ENCODE results near the gene NAB1. TPM values are rescaled to one million over a fixed set of nuclear protein-coding genes. Genes with fewer than 3 reads are reported as not detected.
"Not testable (repeated sequence)": the region's sequence is repeated elsewhere in the genome, so short reads cannot be mapped to it uniquely, and the experiment has no call there.

Gene NAB1
- 10 to 100 TPM; 45.3 to 74.8 (median 63.0) TPM for polyA plus RNA-seq (ENCODE audit: insufficient read length in 10 of 10)
- long read RNA-seq, donor 1 = 0 reads
- long read RNA-seq, donor 2, partial matches to known transcripts = 0 of 2 reads
- long read RNA-seq, donor 2, other reads (novel, unspliced or antisense) = 0 of 2 reads
- long read RNA-seq, donor 3 = 0 reads
- long read RNA-seq, donor 4, partial matches to known transcripts = 0 of 1 reads
- long read RNA-seq, donor 4, other reads (novel, unspliced or antisense) = 0 of 1 reads
- long read RNA-seq, donor 5, partial matches to known transcripts = 0 of 2 reads
- long read RNA-seq, donor 5, other reads (novel, unspliced or antisense) = 0 of 2 reads
- long read RNA-seq, donor 6, partial matches to known transcripts = 0 of 1 reads
- long read RNA-seq, donor 6, other reads (novel, unspliced or antisense) = 0 of 1 reads
- long read RNA-seq, donor 7, partial matches to known transcripts = 0 of 2 reads
- long read RNA-seq, donor 7, other reads (novel, unspliced or antisense) = 0 of 2 reads
- long read RNA-seq, donor 8, partial matches to known transcripts = 0 of 3 reads
- long read RNA-seq, donor 8, other reads (novel, unspliced or antisense) = 0 of 3 reads
- long read RNA-seq, donor 9 = 0 reads

DNA sequence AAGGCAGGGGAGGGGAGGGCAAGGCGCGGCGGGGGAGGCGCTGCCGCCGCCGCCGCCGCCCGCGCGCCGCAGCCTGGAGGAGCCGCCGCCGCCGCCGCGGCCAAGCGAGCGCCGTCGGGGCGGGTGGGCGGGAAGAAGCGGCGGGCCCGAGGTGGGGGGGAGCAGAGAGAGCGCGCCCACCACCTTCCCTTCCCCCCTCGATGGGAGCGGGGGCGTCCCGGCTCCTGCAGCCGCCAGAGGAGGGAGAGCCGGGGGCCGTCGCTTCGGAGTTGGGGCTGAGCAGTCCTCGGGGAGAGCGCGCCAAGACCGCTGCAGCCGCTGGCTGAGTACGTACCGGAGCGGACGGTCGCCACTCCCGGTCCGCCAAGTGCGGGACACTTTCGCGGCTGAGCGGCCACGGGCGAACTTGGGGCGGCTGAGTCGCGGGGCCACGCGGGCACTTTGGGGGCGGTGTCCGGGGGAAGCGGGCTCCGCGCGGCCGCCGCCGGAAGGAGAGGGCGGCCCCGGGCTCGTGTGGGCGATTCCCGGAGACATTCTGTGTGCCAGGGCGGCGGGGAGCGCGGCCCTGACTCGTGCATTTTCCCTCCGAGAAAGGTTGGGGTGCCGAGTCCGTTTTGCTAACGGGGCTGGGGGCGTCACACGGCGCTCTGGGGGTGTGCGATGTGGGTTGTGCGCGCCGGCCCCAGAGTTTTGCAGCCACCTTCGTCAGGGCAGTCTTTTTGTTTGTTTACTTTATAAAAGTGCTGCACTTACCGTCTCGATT is at the start of gene NAB1:
TSS of gene NAB1 (plus strand) at position 49 of the 763 bp plus-strand sequence. CDS start 10,094 bp downstream, outside the sequence.
- peak in 2 of 3 donors; percentile 68 to 91 for DNase-seq

DNA sequence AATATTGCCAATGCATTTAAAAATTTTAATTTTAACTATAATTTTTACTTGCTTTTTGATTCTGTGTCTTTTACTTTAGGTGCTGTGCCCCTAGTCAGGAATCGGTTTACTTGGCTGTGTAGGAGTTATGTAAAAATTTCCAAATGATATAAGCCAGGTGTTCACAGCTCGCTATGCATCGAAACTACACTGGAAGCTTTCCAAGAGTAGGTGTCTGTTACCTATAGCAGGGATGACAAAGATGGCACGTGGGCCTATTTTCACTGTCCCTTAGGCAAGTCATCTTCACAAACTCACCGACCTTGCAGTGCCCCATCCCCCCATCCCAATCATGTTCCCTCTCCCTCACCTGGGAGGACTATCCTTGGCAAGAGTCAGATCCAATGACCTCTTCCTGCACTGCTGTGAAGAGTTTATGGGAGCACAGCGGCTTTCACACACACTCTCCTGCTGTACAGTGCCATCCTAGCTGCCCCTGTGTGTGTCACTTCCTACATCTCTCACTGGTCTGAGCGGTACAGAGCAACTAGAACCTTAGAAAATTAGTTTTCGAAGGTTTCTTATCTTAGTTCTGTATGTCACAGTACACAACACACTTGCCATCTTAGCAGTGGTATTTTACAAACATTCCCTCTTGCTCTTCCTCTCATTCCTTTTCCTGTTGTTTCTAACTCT is 49.2 kb upstream of the NAB1 start:
- no peak for DNase-seq

- DNase-seq = no peak
These were observed 48.4 kb upstream of the NAB1 start for GRCh38 chr2:190600293-190601103.

GRCh38 chr2:190603374-190603773 is 45.5 kb upstream of the NAB1 start:
- DNase-seq = no peak

GRCh38 chr2:190607014-190607597 is 41.8 kb upstream of the NAB1 start:
- DNase-seq = peak in 1 of 3 donors; percentile 49

DNA sequence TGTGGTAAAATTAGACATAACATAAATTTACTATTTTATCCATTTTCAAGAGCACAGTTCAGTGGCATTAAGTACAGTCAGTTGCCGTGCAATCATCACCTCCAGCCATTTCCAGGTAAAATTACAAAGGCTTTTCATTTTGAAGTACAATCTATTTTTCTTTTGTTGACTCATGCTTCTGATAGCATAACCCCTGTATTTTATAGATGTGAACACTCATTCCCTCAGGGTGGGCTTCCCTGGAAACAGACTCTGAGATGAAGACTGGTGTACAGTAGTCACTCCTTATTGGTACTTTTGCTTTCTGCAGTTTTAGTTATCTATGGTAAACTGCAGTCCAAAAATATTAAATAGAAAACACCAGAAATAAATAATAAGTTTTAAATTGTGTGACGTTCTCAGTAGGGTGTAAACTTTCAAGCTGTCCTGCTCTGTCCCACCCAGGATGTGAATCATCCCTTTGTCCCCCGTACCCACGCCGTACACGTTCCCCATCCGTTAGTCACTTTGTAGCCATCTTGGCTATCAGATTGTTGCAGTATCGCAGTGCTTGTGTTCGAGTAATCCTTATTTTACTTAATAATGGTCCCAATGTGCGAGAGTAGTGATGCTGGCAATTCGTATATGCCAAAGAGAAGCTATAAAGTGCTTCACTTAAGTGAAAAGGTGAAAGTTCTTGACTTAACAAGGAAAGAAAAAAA is 41.1 kb upstream of the NAB1 start:
- DNase-seq = no peak

DNA sequence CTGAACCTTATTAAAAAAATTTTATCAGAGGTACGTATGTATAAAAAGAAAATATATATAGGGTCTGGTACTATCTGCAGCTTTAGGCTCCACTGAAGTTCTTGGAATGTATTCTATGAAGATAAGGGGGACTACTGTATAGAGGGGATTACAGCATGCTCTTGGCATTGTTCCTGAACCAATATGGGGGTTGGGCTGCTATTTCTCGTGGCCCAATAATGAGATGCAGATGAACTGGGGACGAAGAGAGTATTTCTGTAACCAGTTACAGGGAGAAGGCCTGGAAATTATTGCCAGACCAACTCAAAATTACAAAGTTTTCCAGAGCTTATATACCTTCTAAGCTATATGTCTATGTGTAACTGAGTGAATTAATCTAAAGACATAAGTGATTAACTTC is 40.0 kb upstream of the NAB1 start:
- not testable (repeated sequence) for DNase-seq

DNA sequence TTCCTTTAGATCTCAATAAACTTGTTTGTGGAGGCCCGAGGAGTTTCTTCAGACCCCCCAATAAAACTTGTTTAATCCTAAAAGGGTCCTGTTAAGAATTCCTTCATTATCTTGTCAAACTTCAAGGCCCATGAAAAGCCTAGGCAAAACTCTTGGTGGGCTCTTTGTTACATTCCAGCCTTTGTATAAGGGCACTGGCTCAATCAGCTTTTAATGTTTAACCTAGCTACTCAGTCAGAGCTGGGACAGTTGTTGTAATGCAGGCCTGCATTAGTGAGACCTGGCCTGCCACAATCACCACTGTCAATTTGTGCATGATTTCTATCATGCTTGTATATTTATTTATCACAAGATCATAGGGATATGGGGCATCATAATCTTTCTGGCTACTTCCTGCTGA is 39.5 kb upstream of the NAB1 start:
- DNase-seq = not testable (repeated sequence)

DNA sequence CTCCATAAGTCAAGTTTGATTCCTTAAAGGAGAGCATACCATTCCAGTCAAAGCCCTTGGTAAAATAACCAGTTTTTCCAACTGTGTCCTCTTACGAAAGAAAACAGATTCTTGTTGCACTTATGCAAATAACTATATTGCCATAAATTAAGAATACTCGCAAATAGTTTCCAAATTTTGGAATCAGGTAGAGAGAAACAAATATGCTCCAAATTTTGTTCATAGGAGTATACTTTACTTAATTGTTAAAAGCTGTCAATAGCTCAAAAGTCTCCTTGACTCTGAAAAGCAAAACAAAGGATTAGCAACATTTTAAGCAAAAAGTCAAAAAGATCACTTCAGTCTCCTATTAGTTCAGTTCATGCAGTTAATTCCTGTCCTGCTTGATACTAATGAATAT is 38.4 kb upstream of the NAB1 start:
- not testable (repeated sequence) for DNase-seq

DNA sequence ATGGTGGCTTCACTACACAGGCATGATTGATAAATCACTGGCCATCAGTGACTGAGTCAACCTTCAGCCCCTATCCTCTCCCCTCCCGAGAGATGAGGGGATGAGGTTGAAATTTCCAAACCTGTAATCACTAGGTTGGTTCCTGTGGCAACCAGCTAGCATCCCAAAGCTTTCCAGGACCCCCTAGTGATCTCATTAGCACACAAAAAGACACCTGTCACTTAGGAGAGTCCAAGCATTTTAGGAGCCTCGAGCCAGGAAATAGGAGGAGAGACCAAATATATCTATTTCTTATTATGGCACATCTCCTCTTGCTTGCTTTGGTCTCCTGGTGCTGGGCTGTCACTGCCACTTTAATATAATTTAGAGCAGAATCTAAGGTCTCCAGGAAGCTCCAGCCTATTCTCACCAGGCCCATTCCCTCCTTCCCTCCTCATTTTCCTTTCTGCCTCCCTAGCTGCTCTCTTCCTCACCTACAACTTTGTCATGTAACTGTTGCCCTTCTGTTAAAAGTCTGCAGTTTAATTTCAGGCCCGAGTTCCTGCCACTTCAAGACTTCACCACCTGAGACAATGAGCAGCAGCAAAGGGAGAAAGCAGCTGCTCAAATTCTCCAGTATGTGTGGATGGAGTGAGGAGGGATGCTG is 33.2 kb upstream of the NAB1 start:
- no peak for DNase-seq

DNA sequence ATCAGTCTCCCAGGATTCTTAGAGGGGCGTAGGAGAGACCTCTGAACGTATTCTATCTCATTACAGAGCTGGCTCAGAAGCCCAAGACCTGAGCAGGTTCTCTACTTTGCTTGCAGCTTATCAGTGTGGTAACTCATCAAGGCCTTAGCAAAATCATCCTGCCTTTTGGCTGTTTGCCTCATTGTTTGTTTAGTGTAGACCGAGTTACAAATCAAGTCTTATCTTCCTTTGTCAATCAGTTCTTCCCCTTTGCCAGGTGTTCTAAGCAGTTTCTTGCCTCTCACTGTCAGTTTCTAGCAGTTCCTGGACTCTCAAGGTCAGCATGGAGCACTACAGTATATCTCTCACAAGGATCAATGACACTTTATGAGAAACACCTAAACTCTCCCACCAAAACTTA is 30.9 kb upstream of the NAB1 start:
- no peak for DNase-seq

DNA sequence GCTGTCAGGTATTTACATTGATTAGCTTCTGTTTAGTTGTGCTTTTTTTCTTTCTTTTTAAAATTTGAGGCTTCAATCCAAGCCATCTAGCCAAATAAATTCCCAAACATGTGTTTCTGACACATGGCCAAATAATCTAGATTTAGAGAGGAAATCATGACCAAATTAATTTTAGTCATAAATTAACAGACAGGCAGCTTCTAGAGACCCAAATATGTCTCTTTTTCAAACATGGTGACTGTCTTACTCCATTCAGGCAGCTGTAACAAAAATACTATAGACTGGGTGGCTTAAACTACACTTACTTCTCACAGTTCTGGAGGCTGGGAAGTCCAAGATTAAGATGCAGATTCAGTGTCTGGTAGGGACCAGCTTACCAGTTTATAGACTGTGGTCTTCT is 23.2 kb upstream of the NAB1 start:
- no peak for DNase-seq

DNA sequence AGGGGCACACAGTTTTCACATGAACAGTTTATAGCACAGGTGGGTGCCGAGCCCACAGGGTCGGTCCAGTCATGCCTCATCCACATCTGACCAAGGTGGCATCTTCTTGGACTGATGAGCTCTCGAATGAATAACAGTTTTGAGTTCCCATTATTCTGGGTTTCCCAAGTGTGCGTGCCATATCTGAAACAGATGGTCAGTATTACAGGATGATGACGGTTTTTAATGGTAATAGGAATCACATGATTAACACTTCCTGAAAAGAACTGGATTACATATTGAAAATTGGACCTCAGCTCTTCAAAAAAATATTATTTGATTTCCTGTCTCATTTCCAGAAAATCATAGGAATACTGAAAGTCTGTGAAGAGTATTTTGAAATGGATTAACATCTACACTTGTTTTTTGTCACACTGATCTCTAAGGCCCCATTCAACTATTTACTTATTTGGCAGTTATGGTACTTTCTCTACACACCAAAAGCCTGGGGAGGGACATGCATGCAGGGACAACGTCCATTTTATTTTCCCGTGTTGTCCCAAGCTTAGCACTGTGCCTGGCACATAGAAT is 22.2 kb upstream of the NAB1 start:
- peak in 1 of 3 donors; percentile 51 for DNase-seq

DNA sequence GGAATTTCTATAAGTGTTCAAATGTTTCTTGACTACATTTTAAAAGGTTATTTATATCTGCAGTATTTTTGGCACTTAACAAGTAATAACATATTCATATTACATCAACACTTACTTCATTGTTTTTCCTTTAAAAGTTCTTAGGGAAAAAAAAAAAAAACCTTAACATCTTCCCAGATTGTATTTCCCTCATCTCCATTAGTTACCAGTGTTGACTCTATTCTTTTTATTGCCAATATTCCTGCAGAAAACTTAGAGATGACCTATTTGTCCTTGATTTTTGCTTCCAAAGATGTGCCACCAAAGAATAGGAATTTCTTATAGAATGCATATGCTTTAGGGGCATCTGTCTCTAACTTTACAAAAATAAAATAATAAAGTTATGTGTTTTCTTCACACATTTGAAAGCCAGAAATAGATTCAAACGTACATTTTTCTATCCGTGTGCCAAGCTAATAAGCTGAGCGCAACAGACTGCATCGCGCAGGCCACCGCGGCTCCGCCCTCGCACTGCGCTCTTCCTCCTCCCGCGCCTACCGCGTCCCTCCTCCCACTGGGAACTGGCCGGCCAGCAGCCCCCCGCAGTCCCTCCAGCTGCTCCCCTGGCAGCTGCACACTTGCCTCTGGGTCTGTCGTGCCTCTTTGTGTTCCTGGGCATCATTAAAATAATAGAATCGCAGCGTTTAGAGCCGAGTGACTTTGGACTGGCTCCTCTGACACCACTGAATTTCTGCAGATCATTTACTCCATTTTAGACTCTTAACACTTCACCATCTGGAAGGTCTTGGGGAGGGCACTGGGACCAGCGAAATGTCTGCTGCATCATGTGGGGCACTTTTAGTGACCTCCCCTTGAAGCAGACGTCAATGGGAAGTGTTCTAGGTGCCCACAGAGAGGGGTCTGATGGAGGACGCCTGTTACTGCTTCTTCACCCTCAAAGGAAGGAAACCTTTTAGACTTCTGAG is 21.2 kb upstream of the NAB1 start:
- DNase-seq = peak; percentile 65 to 93 (median 78)

DNA sequence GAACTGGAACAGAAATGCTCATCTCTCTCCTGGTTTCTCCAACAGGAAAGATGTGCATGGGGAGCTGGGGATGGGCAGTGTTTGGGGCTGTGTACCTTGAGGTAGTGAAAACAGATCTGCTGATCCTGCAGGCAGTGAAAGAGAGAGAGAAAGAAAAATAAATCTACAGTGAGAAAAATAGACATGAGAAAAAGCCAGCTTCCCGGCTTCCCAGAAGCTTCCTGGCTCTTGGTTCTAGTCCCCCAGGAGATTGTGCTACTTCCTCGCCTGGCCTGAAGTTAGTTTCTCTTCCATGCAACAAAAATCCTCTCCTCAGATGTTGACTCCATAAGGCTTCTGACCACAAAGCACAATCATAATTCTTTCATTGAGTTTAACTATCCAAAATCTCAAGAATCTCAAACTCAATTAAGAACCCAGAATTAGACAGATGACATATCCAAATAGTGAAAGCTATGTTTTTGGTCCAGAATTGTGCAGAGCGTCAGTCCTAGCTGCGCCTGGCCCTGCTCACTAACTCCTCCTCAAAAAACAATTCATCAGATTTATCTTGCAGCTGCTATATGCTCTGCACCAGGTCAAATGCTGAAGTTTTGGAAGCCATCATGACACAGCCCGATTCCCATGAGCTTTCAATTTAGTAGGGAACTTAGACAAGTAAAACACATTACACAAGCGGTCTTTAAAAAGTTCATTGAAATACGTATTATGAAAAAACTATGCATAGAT is 20.1 kb upstream of the NAB1 start:
- peak; percentile 77 to 93 (median 78) for DNase-seq

- DNase-seq = no peak
These were observed 14.5 kb upstream of the NAB1 start for GRCh38 chr2:190634381-190634780.

DNA sequence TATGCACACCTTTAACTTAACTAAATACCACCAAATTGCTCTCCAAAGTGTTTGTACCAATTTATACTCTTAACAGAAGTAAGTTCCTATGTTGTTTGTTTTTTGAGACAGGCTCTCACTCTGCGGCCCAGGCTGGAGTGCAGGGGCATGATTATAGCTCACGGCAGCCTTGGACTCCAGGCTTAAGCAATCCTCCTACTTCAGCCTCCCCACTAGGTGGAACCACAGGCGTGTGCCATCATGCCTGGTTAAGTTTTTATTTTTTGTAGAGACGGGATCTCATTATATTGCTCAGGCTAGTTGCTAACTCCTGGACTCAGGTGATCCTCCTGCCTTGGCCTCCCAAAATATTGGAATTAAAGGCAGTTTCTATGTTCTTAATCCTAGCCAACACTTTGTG is 13.1 kb upstream of the NAB1 start:
- DNase-seq = no peak
